RWPE1 (cell line): ENCODE data around the gene NHERF2.

Experiments
- CTCF ChIA-PET: fragments of 350-600 bp; sonication (Branson Sonifier 250); formaldehyde crosslinking; extraction: SDS; loops from one replicate; lab custom pipeline; 2021; lab: Yijun Ruan, JAX
- POLR2A ChIA-PET: fragments of 400-600 bp; formaldehyde crosslinking; extraction: SDS; loops from one replicate; lab custom pipeline; 2020; ENCODE audit warnings: antibody characterized with exemption; ENCODE audit not compliant: low non-redundant PET; lab: Yijun Ruan, JAX
- DNase-seq: peaks from one replicate; pipeline ENCODE4 v3.0.0; 2012; ENCODE audit warnings: low spot score
- H3K27ac ChIP-seq: fragments of 450-650 bp; 2 replicates; pipeline ENCODE4 v1.5.1; 2017
- TF ChIP-seq, protein P1 (sequence below): fragments of 450-650 bp; conservative IDR thresholded peaks from 2 replicates; pipeline ENCODE4 v1.5.1; 2017; ENCODE audit warnings: low read depth, mild to moderate bottlenecking

NHERF2 gene

DNA sequence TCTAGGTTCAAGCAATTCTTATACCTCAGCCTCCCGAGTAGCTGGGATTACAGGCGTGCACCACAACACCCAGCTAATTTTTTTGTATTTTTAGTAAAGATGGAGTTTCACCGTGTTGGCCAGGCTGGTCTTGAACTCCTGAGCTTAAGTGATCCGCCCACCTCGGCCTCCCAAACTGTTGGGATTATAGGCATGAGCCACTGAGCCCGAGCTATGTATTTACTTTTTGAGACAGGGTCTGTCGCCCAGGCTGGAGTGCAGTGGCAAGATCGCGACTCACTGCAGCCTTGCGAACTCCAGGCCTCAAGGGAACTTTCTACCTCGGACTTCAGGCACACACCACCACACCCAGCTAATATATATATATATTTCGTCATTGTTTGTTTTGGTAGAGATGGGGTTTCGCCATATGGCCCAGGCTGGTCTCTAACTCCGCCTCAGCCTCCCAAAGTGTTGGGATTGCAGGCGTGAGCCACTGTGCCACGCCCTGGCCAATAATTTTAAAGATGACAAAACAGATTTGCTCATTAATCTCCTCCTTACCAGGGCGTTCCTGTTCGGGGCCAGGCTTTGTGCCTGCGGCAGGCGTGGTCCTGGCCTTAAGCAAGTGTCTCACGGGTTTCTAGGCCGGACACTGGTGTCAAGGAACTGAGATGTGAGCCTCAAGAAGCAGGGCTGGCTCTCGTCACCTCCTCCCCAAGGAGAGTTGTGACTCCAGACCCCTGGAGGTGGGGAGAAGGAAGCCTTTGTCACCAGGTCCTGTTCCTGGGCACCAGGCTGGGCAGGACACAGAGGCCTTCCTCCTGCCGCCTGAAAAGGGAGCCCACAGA lies 11.4 kb upstream of the NHERF2 start:
- TF ChIP-seq, protein P1, sequence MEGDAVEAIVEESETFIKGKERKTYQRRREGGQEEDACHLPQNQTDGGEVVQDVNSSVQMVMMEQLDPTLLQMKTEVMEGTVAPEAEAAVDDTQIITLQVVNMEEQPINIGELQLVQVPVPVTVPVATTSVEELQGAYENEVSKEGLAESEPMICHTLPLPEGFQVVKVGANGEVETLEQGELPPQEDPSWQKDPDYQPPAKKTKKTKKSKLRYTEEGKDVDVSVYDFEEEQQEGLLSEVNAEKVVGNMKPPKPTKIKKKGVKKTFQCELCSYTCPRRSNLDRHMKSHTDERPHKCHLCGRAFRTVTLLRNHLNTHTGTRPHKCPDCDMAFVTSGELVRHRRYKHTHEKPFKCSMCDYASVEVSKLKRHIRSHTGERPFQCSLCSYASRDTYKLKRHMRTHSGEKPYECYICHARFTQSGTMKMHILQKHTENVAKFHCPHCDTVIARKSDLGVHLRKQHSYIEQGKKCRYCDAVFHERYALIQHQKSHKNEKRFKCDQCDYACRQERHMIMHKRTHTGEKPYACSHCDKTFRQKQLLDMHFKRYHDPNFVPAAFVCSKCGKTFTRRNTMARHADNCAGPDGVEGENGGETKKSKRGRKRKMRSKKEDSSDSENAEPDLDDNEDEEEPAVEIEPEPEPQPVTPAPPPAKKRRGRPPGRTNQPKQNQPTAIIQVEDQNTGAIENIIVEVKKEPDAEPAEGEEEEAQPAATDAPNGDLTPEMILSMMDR, result no peak
- peak; percentile 77 for DNase-seq
- ChIA-PET CTCF (no interaction called here), POLR2A (no interaction called here)
- H3K27ac ChIP-seq, result peak overlapping the region; percentile 98

DNA sequence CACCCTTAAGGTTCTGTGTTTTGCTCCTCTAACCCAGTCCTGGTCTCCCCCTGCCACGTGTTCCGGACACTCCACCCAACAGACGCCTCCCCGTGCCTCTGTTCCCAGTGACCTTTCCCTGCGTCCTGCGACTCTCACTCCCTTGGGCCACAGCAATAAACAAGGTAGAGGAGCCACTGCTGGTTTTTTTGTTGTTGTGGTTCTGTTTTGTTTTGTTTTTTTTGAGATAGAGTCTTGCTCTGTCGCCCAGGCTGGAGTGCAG lies 10.8 kb upstream of the NHERF2 start:
- TF ChIP-seq, protein P1, result no peak
- ChIA-PET CTCF (interaction anchor here (0.6 to 1.2 kb wide), 4 partner anchors 12 to 39 kb away, joined by 3 to 4 read pairs (median 3); no protein-coding TSS in a partner anchor), POLR2A (no interaction called here)
- DNase-seq, result no peak
- H3K27ac ChIP-seq, result peak overlapping the region; percentile 98

DNA sequence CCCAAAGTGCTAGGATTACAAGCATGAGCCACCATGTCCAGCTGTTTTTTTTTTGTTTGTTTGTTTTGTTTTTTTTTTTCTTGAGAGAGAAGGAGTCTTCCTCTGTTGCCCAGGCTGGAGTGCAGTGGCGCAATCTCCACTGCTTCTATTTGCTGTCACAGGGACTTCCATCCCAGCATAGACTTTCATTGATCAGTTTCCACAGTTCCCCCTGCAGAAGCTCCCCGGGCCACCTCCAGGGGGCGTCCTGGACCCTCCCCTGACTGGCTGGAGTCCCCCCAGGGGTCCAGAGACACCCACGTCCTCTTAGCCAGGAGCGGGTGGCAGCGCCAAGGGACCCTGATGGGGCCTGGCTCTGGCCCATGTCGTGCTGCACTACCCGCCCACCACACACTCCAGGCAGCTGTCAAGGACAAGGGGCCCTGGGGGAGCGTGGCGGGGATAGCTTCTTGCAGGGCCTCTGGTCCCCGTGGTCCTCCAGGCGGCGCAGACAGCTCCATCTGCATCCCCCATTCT lies 10.2 kb upstream of the NHERF2 start:
- TF ChIP-seq, protein P1, result no peak; the same call in 1 of the 2 replicates
- CTCF ChIA-PET, result interaction anchor here (0.6 to 1.2 kb wide), 5 partner anchors 11 to 44 kb away, joined by 3 to 4 read pairs (median 3); no protein-coding TSS in a partner anchor
- POLR2A ChIA-PET, result interaction anchor here (0.6 kb wide), 1 partner anchor 11 kb away, joined by 3 read pairs; no protein-coding TSS in a partner anchor
- no peak for DNase-seq
- peak overlapping the region; percentile 98 for H3K27ac ChIP-seq

DNA sequence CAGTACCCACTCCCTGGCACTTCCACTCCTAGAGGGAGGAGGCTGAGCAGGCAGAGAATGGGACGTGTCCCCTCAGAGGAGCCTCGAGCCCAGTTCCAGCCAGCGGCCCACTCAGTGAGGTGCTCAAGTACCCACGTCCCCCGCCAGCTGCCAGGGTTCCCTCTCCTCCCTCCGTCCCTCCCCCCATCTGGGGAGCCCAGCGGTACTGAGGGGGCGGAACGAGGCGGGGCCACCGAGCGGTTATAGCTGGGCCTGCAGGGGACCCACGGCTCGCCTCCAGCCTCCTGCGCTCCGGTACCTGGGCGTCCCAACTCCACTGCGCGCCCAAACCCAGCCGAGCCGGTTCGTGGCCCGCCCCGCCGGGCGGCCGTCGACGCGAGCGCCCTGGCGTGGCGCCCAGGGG lies 7.2 kb upstream of the NHERF2 start, which contains the start of gene NPW:
Gene NPW, plus strand, starts transcription at position 268 of the 403 bp plus-strand sequence.
- TF ChIP-seq, protein P1, result no peak
- no peak for DNase-seq
- POLR2A ChIA-PET, result no interaction called here
- CTCF ChIA-PET, result interaction anchor here (0.6 to 1.0 kb wide), 2 partner anchors 52 to 168 kb away, joined by 3 read pairs; no protein-coding TSS in a partner anchor
- peak within 1 kb of the TSS; percentile 14; the same call in 1 of the 2 replicates for H3K27ac ChIP-seq

DNA sequence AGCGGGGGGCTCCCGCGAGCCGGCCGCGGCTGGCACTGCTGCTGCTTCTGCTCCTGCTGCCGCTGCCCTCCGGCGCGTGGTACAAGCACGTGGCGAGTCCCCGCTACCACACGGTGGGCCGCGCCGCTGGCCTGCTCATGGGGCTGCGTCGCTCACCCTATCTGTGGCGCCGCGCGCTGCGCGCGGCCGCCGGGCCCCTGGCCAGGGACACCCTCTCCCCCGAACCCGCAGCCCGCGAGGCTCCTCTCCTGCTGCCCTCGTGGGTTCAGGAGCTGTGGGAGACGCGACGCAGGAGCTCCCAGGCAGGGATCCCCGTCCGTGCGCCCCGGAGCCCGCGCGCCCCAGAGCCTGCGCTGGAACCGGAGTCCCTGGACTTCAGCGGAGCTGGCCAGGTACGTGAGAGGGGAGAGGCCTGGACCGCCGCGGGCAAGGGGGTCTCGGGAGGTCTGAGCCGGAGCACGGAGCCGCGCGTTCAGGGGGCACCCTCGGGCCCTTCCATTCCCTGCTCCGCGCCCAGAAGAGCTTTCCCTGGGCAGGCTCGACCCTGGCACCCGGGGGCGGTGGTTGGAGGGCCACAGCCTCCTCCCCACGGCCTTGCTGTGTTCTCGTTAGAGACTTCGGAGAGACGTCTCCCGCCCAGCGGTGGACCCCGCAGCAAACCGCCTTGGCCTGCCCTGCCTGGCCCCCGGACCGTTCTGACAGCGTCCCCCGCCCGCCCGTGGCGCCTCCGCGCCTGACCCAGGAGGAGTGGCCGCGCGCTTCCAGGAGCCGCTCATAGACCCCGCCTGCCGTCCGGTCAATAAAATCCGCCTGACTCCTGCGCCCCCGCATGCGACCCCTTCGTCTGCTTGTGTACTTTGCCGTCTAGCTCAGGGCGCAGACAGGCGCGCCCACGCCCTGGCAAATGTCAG lies 6.5 kb upstream of the NHERF2 start:
- DNase-seq, result no peak
- no peak overlapping the region for H3K27ac ChIP-seq
- CTCF ChIA-PET, result interaction anchor here (0.6 to 1.0 kb wide), 3 partner anchors 51 to 168 kb away, joined by 3 read pairs; no protein-coding TSS in a partner anchor
- TF ChIP-seq, protein P1, result no peak
- POLR2A ChIA-PET, result no interaction called here
